MCF 10A (cell line): ENCODE results near the gene FAM114A1. TPM values are rescaled to one million over a fixed set of nuclear protein-coding genes. Genes with fewer than 3 reads are reported as not detected.

ENCODE experiments used
- BruUV-seq: library from RNA; stranded (reverse); fragments of 400-500 nt; replicated peaks from 2 replicates; lab custom pipeline; 2021; lab: Mats Ljungman, UMichigan
- CTCF ChIA-PET: fragments of 300-600 bp; sonication (Branson Sonifier 250); formaldehyde crosslinking; extraction: SDS; loops from one replicate; lab custom pipeline; 2021; ENCODE audit warnings: antibody characterized with exemption, inconsistent platforms; lab: Yijun Ruan, JAX
- POLR2A ChIA-PET: fragments of 300-600, 350-650 bp; sonication (Branson Sonifier 250); formaldehyde crosslinking; extraction: SDS; loops from one replicate; lab custom pipeline; 2020; ENCODE audit warnings: antibody characterized with exemption, inconsistent platforms; lab: Yijun Ruan, JAX
- DNase-seq: peaks from one replicate; pipeline ENCODE4 v3.0.0-alpha.2; 2018; ENCODE audit not compliant: unreplicated experiment
- H3K27ac Mint-ChIP-seq: one replicate; pipeline ENCODE4 v1.8.0; 2022; ENCODE audit warnings: mild to moderate bottlenecking, low read depth, mixed read lengths; ENCODE audit not compliant: unreplicated experiment
- H3K27me3 Mint-ChIP-seq: one replicate; pipeline ENCODE4 v1.8.0; 2022; ENCODE audit warnings: mixed read lengths; ENCODE audit not compliant: insufficient read depth, unreplicated experiment
- H3K36me3 Mint-ChIP-seq: one replicate; pipeline ENCODE4 v1.8.0; 2022; ENCODE audit warnings: mild to moderate bottlenecking, moderate library complexity, mixed read lengths; ENCODE audit not compliant: insufficient read depth, unreplicated experiment
- H3K4me1 Mint-ChIP-seq: one replicate; pipeline ENCODE4 v1.8.0; 2022; ENCODE audit warnings: mixed read lengths; ENCODE audit not compliant: insufficient read depth, unreplicated experiment
- H3K4me3 Mint-ChIP-seq: one replicate; pipeline ENCODE4 v1.8.0; 2022; ENCODE audit warnings: mild to moderate bottlenecking, moderate library complexity, mixed read lengths; ENCODE audit not compliant: unreplicated experiment
- H3K9me3 Mint-ChIP-seq: one replicate; pipeline ENCODE4 v1.8.0; 2022; ENCODE audit warnings: mixed read lengths; ENCODE audit not compliant: unreplicated experiment
- intact Hi-C: fragments of 100-400 bp; cut with micrococcal nuclease; formaldehyde crosslinking; loops from 2 replicates; pipeline ENCODE4 v1.14.1; 2022
- total RNA-seq: library from RNA; stranded (reverse); gene quantifications from 2 replicates; pipeline ENCODE4 v1.2.3, GENCODE V29; 2022
- TF ChIP-seq, protein P1 (sequence below): fragments of 200-600 bp; IDR thresholded peaks from one replicate; pipeline ENCODE4 v1.8.0; 2022; ENCODE audit warnings: antibody characterized with exemption, mild to moderate bottlenecking; ENCODE audit not compliant: unreplicated experiment

Gene FAM114A1
- total RNA-seq, 1 experiment from 2014 or later: 22.7 TPM

DNA sequence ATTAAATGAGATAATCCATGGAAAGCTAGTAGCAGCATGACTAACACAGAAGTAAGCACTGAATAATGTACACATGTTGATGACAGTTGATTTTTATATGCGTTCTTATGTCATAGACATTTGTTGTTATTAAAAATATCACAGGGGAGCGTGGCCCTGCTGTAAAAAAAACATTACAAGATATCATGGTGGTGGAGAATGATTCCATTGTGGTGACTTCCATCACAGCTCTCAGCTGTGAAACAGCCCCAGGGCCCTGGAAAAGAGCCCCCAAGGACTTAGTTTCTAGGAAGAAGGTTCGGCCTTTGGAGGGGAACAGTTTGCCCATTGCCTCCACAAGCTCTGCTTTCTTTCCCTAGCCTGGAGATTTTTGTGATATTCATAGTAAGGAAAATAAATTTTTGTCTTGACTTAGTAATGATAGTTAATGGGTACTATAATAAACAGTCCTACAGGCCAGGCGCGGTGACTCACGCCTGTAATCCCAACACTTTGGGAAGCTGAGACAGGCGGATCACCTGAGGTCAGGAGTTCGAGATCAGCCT is 49.9 kb downstream of the FAM114A1 start:
- TF ChIP-seq, protein P1, sequence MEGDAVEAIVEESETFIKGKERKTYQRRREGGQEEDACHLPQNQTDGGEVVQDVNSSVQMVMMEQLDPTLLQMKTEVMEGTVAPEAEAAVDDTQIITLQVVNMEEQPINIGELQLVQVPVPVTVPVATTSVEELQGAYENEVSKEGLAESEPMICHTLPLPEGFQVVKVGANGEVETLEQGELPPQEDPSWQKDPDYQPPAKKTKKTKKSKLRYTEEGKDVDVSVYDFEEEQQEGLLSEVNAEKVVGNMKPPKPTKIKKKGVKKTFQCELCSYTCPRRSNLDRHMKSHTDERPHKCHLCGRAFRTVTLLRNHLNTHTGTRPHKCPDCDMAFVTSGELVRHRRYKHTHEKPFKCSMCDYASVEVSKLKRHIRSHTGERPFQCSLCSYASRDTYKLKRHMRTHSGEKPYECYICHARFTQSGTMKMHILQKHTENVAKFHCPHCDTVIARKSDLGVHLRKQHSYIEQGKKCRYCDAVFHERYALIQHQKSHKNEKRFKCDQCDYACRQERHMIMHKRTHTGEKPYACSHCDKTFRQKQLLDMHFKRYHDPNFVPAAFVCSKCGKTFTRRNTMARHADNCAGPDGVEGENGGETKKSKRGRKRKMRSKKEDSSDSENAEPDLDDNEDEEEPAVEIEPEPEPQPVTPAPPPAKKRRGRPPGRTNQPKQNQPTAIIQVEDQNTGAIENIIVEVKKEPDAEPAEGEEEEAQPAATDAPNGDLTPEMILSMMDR: no peak
- Mint-ChIP-seq H3K27ac (no peak overlapping the region), H3K27me3 (no peaks in the 10 kb centered on the region), H3K4me1 (no peaks in the 10 kb centered on the region), H3K4me3 (no peak overlapping the region), H3K36me3 (peaks cover 60% of the 10 kb centered on the region), H3K9me3 (no peaks in the 10 kb centered on the region)
- intact Hi-C loops: no loop called here
- no peak for DNase-seq
- BruUV-seq: no TSS peak
- ChIA-PET POLR2A (no interaction called here), CTCF (interaction anchor here (0.6 to 4.5 kb wide), 3 partner anchors 15 to 443 kb away, joined by 3 to 16 read pairs (median 6); no protein-coding TSS in a partner anchor)

DNA sequence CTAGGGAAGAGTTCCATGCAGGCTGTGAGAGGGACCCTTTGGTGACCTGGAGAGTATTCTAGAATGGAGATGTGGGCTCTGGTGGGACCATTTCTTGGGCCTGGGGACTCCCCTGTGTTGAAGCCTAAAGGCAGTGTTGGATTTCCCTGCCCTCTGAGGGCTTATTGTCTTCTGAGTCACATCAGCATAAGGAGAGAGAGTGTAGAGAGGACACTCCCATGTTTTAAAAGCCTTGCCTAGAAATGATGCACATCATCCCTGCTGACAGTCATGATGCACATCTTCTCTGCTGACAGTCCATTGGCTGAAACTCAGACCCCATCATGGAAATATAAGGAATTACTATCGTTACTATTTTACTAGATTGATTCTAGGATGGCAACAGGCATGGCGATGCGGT is 51.9 kb downstream of the FAM114A1 start:
- no peaks in the 10 kb centered on the region for H3K27me3 Mint-ChIP-seq
- no peaks in the 10 kb centered on the region for H3K4me1 Mint-ChIP-seq
- ChIA-PET POLR2A (no interaction called here), CTCF (interaction anchor here (0.6 to 1.0 kb wide), 3 partner anchors 16 to 63 kb away, joined by 3 to 4 read pairs (median 3); partner anchors contain the start of gene TLR6)
- H3K9me3 Mint-ChIP-seq: no peaks in the 10 kb centered on the region
- DNase-seq: no peak
- TF ChIP-seq, protein P1: no peak
- intact Hi-C loops: no loop called here
- peaks cover 47% of the 10 kb centered on the region for H3K36me3 Mint-ChIP-seq
- no peak overlapping the region for H3K27ac Mint-ChIP-seq
- H3K4me3 Mint-ChIP-seq: no peak overlapping the region
- no TSS peak for BruUV-seq

DNA sequence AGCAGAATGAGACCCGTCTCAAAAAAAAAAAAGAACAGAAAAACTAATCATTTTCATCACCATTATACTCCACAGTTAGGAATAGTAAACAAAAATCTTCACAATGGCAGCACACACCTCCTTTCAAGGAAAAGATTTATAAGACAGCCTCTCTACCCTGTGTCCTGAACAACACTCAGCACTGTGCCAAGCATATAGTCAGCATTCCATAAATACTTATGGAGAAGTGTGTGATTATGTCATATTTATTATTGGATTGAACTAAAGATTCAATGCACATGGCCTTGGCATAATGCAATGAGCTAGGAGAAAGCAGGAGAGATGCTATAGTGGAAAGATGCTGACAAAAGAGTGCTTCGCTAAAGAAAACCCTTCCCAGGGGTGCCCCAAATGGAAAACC is 52.6 kb downstream of the FAM114A1 start:
- no peaks in the 10 kb centered on the region for H3K4me1 Mint-ChIP-seq
- no peak overlapping the region for H3K4me3 Mint-ChIP-seq
- H3K27ac Mint-ChIP-seq: no peak overlapping the region
- no peak for DNase-seq
- intact Hi-C loops: no loop called here
- peaks cover 43% of the 10 kb centered on the region for H3K36me3 Mint-ChIP-seq
- no peaks in the 10 kb centered on the region for H3K27me3 Mint-ChIP-seq
- TF ChIP-seq, protein P1: no peak
- no peaks in the 10 kb centered on the region for H3K9me3 Mint-ChIP-seq
- no TSS peak for BruUV-seq
- CTCF ChIA-PET: interaction anchor here (0.8 kb wide), 1 partner anchor 49 kb away, joined by 7 read pairs; no protein-coding TSS in a partner anchor
- POLR2A ChIA-PET: no interaction called here

DNA sequence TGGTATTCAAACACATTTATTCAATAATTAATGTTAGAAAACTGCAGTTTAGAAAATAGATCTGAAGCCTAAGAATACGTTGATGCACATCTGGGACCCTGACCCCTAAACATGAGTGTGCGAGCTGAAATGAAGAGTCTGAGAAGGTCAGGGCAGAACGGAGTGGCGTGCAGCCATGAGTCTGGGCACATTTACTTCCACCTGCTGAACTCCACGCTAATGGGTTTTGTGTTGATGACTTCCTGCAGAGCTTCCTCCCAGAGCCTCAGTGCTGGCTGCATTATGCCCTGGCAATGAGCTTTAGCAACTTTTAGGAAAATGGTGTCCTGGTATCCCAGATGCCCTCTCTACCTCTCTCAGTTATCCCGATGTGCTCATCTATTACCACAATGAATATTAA is 53.1 kb downstream of the FAM114A1 start:
- TF ChIP-seq, protein P1: no peak
- ChIA-PET CTCF (interaction anchor here (0.5 to 0.8 kb wide), 2 partner anchors 50 to 858 kb away, joined by 4 to 7 read pairs; no protein-coding TSS in a partner anchor), POLR2A (no interaction called here)
- Mint-ChIP-seq H3K27ac (no peak overlapping the region), H3K4me3 (no peak overlapping the region), H3K36me3 (peaks cover 39% of the 10 kb centered on the region), H3K4me1 (no peaks in the 10 kb centered on the region), H3K9me3 (no peaks in the 10 kb centered on the region), H3K27me3 (no peaks in the 10 kb centered on the region)
- BruUV-seq: no TSS peak
- intact Hi-C loops: no loop called here
- DNase-seq: no peak
